ENCODE results near the gene SLC22A5.

SLC22A5 gene

DNA sequence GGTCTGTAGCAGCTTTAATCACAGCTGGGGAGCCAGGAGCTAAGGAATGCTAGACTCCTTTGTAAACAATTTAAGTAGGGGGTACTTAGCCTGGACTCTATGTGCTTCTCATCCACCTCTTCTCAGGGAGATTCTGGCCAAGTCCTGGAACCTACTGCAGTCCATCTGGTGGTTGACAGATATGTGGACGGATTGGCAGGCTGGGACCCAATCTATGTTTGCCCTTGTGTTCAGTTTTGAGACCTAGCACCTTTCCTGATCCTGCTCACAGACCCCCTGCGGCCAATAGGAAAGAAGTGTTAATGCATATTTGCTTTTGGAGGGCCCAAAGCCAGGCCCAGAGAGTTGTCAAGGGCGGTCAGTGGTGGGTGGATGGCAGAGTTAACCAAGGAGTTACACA is 6.4 kb downstream of the SLC22A5 start:
- H3K27me3 ChIP-seq (ENCODE audit: insufficient read depth, low read length) = no peaks in the 10 kb centered on the region
- no peak overlapping the region for H3K4me2 ChIP-seq (ENCODE audit: low read length)
- no peak overlapping the region for H3K27ac ChIP-seq (ENCODE audit: low read depth, low read length, poor library complexity, severe bottlenecking)
- H3K36me3 ChIP-seq (ENCODE audit: insufficient read depth, low read length) = no peaks in the 10 kb centered on the region
- no peaks in the 10 kb centered on the region for H3K4me1 ChIP-seq (ENCODE audit: insufficient read depth, low read length, severe bottlenecking)
- no peak overlapping the region for H2AFZ ChIP-seq (ENCODE audit: low read length)
- no peak overlapping the region for H3K9ac ChIP-seq (ENCODE audit: low read length)
- no peaks in the 10 kb centered on the region for H4K20me1 ChIP-seq (ENCODE audit: insufficient read depth, low read length)
- H3K4me3 ChIP-seq (ENCODE audit: low read depth, low read length, poor library complexity, severe bottlenecking) = no peak overlapping the region
- no peaks in the 10 kb centered on the region for H3K79me2 ChIP-seq (ENCODE audit: insufficient read depth, low read length)
- no peaks in the 10 kb centered on the region for H3K9me2 ChIP-seq (ENCODE audit: low read depth, low read length)
- no peaks in the 10 kb centered on the region for H3F3A ChIP-seq (ENCODE audit: insufficient read depth, low read length)
- H3K9me3 ChIP-seq (ENCODE audit: low read length) = no peaks in the 10 kb centered on the region
- TF ChIP-seq, protein P1, sequence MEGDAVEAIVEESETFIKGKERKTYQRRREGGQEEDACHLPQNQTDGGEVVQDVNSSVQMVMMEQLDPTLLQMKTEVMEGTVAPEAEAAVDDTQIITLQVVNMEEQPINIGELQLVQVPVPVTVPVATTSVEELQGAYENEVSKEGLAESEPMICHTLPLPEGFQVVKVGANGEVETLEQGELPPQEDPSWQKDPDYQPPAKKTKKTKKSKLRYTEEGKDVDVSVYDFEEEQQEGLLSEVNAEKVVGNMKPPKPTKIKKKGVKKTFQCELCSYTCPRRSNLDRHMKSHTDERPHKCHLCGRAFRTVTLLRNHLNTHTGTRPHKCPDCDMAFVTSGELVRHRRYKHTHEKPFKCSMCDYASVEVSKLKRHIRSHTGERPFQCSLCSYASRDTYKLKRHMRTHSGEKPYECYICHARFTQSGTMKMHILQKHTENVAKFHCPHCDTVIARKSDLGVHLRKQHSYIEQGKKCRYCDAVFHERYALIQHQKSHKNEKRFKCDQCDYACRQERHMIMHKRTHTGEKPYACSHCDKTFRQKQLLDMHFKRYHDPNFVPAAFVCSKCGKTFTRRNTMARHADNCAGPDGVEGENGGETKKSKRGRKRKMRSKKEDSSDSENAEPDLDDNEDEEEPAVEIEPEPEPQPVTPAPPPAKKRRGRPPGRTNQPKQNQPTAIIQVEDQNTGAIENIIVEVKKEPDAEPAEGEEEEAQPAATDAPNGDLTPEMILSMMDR (IDR thresholded peaks at IDR 0.05; ENCODE audit: low read length) = no peak
- TF ChIP-seq EZH2 (IDR thresholded peaks at IDR 0.05; ENCODE audit: borderline replicate concordance, low read length) = no peak

DNA sequence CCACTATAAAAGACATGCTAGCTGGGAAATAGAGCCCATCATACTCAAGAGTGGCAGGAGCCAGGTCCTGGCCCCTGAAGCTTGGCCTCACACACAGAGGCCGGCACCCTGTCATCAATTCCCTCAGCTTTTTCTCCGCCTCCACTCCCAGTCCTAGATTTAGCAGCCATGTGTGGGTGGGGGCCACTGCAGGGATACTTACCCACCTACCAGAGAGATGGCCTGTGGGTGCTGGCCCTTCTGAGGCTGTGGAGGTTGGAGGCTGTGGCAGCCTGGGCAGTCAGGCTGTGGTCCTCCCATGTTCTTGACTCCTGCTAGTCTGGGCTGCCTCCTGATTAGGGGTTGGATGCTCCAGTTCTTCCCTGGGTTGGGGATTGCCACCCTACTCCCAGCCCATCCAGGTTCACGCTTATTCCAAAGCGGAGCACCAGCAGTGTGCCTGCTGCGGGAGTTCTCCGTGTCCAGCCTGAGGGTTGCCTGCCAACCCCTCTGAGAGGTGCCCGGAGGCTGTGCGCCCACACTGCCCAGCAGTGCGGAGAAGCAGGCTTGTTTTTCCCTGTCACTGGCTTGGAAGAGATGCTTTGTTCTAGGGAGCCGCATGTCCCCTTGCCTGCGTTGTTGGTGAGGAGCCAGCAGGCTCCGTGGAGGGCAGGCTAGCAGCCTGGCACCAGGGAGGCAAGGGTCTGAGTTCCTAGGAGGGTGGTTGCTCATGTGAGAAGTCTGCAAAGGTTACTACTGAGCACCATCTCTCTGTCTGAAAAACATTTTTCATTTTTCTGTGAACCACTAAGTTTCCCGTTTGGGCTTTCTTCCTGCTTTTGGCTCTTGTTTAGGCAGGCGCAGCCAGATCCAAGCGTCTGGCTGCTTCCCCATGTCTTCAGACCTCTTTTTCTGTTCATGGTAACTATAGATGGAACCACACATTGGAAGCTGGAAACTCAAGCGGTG is 7.5 kb downstream of the SLC22A5 start:
- no peaks in the 10 kb centered on the region for H3K79me2 ChIP-seq (ENCODE audit: insufficient read depth, low read length)
- no peak for TF ChIP-seq EZH2 (IDR thresholded peaks at IDR 0.05; ENCODE audit: borderline replicate concordance, low read length)
- TF ChIP-seq, protein P1 (IDR thresholded peaks at IDR 0.05; ENCODE audit: low read length) = no peak
- no peaks in the 10 kb centered on the region for H3F3A ChIP-seq (ENCODE audit: insufficient read depth, low read length)
- no peak overlapping the region for H3K4me2 ChIP-seq (ENCODE audit: low read length)
- H3K4me3 ChIP-seq (ENCODE audit: low read depth, low read length, poor library complexity, severe bottlenecking) = no peak overlapping the region
- no peak overlapping the region for H3K9ac ChIP-seq (ENCODE audit: low read length)
- H3K27me3 ChIP-seq (ENCODE audit: insufficient read depth, low read length) = no peaks in the 10 kb centered on the region
- no peaks in the 10 kb centered on the region for H3K36me3 ChIP-seq (ENCODE audit: insufficient read depth, low read length)
- H4K20me1 ChIP-seq (ENCODE audit: insufficient read depth, low read length) = no peaks in the 10 kb centered on the region
- no peak overlapping the region for H3K27ac ChIP-seq (ENCODE audit: low read depth, low read length, poor library complexity, severe bottlenecking)
- H3K9me2 ChIP-seq (ENCODE audit: low read depth, low read length) = no peaks in the 10 kb centered on the region
- H3K4me1 ChIP-seq (ENCODE audit: insufficient read depth, low read length, severe bottlenecking) = no peaks in the 10 kb centered on the region
- H3K9me3 ChIP-seq (ENCODE audit: low read length) = no peaks in the 10 kb centered on the region
- H2AFZ ChIP-seq (ENCODE audit: low read length) = no peak overlapping the region

DNA sequence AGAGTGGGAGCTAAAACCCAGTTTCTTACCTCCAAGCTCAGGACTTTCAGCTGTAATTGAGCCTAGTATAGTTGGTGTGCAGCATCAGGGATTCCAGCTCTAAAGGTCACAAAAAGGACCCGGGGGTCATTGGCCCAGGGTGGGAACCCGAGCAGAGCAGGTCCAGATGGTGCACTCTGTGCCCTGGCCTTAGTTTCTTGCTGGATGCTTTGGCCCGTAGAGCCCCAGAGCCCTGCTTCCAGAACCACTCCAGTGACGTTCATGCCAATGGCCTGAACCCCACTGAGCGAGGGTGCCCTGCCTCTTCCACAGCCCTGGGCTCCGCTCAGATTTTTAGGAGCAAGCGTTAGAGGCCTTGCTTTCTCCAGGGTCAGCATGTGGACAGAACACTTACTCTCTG is 8.2 kb downstream of the SLC22A5 start:
- H3K4me2 ChIP-seq (ENCODE audit: low read length) = no peak overlapping the region
- H3K9me3 ChIP-seq (ENCODE audit: low read length) = no peaks in the 10 kb centered on the region
- no peak overlapping the region for H3K9ac ChIP-seq (ENCODE audit: low read length)
- no peak overlapping the region for H3K27ac ChIP-seq (ENCODE audit: low read depth, low read length, poor library complexity, severe bottlenecking)
- H3K36me3 ChIP-seq (ENCODE audit: insufficient read depth, low read length) = no peaks in the 10 kb centered on the region
- no peaks in the 10 kb centered on the region for H3K27me3 ChIP-seq (ENCODE audit: insufficient read depth, low read length)
- no peaks in the 10 kb centered on the region for H4K20me1 ChIP-seq (ENCODE audit: insufficient read depth, low read length)
- no peaks in the 10 kb centered on the region for H3K9me2 ChIP-seq (ENCODE audit: low read depth, low read length)
- H3K4me1 ChIP-seq (ENCODE audit: insufficient read depth, low read length, severe bottlenecking) = no peaks in the 10 kb centered on the region
- no peak for TF ChIP-seq EZH2 (IDR thresholded peaks at IDR 0.05; ENCODE audit: borderline replicate concordance, low read length)
- TF ChIP-seq, protein P1 (IDR thresholded peaks at IDR 0.05; ENCODE audit: low read length) = no peak
- H3K79me2 ChIP-seq (ENCODE audit: insufficient read depth, low read length) = no peaks in the 10 kb centered on the region
- H2AFZ ChIP-seq (ENCODE audit: low read length) = no peak overlapping the region
- H3F3A ChIP-seq (ENCODE audit: insufficient read depth, low read length) = no peaks in the 10 kb centered on the region
- no peak overlapping the region for H3K4me3 ChIP-seq (ENCODE audit: low read depth, low read length, poor library complexity, severe bottlenecking)

Measured in OCI-LY1 (cell line).